ENCODE data around the gene CHRNA3. TPM values are rescaled to one million over a fixed set of nuclear protein-coding genes. Genes with fewer than 3 reads are reported as not detected.

CHRNA3 gene
- total and polyA plus RNA-seq, 7 donors, result 0.01 to 0.17 (median 0.05) TPM; not detected in 3

DNA sequence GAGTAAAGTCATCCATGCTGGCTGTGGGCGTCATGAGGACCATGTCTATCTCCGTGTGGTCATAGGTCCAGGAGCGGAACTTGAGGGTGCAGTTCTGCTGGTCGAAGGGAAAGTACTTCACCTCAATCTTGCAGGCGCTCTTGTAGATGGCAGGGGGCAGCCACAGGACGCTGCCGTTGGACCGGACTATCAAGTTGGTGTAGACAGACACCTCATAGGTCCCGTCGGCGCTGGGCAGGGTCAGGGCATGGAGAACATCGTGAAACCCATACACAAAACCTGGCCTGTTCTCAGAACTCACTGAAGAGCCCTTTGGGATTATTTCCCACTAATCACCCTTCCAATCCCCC is 8.9 kb upstream of the CHRNA3 start:
- DNase-seq, result no peak
- WGBS, 3 donors, result 86 to 93% (median 90%) methylated on average over 12 of the region's 12 CpGs
- intact Hi-C loops (cut with DNase I), result no loop called here
- H3K4me1 ChIP-seq, result no peaks in the 10 kb centered on the region
- H3K9me3 ChIP-seq, result peaks cover 6% of the 10 kb centered on the region
- no peak overlapping the region for H3K4me3 ChIP-seq
- ATAC-seq, result no peak
- H3K27me3 ChIP-seq (ENCODE audit: insufficient read depth in 3 of 3, low read length in 2 of 3), result peaks cover 0 to 20% (median 0%) of the 10 kb centered on the region in 3 donors
- TF ChIP-seq, protein P1, sequence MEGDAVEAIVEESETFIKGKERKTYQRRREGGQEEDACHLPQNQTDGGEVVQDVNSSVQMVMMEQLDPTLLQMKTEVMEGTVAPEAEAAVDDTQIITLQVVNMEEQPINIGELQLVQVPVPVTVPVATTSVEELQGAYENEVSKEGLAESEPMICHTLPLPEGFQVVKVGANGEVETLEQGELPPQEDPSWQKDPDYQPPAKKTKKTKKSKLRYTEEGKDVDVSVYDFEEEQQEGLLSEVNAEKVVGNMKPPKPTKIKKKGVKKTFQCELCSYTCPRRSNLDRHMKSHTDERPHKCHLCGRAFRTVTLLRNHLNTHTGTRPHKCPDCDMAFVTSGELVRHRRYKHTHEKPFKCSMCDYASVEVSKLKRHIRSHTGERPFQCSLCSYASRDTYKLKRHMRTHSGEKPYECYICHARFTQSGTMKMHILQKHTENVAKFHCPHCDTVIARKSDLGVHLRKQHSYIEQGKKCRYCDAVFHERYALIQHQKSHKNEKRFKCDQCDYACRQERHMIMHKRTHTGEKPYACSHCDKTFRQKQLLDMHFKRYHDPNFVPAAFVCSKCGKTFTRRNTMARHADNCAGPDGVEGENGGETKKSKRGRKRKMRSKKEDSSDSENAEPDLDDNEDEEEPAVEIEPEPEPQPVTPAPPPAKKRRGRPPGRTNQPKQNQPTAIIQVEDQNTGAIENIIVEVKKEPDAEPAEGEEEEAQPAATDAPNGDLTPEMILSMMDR (IDR thresholded peaks at IDR 0.05), result no peak
- H3K36me3 ChIP-seq (ENCODE audit: insufficient read depth in 1 of 2, low read depth in 1 of 2), result no peaks in the 10 kb centered on the region
- no peak overlapping the region for H3K27ac ChIP-seq

DNA sequence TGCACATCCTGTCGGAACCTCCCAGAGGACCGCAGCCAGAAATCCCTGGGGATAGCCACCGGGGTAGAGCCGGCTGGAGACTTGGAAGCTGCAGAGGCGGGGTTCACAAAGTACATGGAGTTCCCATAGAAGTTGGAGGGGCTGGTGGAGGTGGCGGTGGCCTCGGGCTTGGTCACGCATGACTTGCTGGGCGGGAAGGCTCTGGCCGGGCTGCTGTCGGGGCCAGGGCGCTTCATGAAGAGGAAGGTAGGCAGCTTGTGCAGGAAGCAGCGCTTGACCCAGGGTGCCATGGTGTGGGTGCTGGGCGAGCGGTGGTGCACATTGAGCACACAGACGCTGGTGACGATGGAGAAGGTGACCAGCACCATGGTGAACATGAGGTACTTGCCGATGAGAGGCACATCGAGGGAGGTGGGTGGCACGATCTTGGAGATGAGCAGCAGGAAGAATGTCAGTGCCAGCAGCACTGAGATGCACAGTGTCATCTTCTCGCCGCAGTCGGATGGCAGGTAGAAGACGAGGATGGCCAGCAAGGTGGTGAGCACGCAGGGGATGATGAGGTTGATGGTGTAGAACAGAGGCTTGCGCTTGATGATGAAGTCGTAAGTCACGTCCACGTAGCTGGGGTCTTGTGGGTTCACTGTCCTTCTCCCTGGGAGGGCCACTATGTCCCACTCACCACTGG is 8.4 kb upstream of the CHRNA3 start:
- H3K27me3 ChIP-seq (ENCODE audit: insufficient read depth in 3 of 3, low read length in 2 of 3), result peaks cover 0 to 21% (median 2%) of the 10 kb centered on the region in 3 donors
- DNase-seq (no peak), ATAC-seq (no peak)
- no peaks in the 10 kb centered on the region for H3K36me3 ChIP-seq (ENCODE audit: insufficient read depth in 1 of 2, low read depth in 1 of 2)
- intact Hi-C loops (cut with DNase I), result no loop called here
- no peak overlapping the region for H3K27ac ChIP-seq
- H3K4me3 ChIP-seq, result no peak overlapping the region
- WGBS, 3 donors, result 84 to 86% (median 85%) methylated on average over 29 of the region's 29 CpGs
- peaks cover 6% of the 10 kb centered on the region for H3K9me3 ChIP-seq
- TF ChIP-seq, protein P1 (IDR thresholded peaks at IDR 0.05), result no peak
- H3K4me1 ChIP-seq, result no peaks in the 10 kb centered on the region

DNA sequence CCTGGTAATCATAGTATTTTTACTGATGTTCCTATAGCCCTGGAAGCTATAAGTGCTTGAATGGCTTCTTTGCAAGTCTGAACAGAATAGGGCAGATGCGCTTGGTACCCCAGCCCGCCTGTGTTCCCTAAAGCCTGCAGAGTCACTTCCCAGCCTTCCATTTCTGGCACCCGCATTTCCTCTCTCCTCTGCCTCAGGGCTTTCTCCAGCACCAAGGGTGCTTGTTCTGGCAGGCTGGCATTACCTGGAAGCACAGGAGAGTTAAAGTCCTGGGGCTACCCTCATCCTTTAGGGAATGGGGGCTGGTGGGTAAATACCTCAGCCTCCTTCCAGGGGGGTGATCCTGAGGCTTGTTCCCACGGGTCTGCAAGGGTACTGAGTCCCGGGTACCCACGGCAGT is 7.4 kb upstream of the CHRNA3 start:
- peaks cover 0 to 23% (median 3%) of the 10 kb centered on the region in 3 donors for H3K27me3 ChIP-seq (ENCODE audit: insufficient read depth in 3 of 3, low read length in 2 of 3)
- no peak overlapping the region for H3K4me3 ChIP-seq
- TF ChIP-seq, protein P1 (IDR thresholded peaks at IDR 0.05), result no peak
- ATAC-seq (no peak), DNase-seq (no peak)
- H3K9me3 ChIP-seq, result peaks cover 4% of the 10 kb centered on the region
- no peak overlapping the region for H3K27ac ChIP-seq
- intact Hi-C loops (cut with DNase I), result no loop called here
- WGBS, 3 donors, result 72 to 79% (median 76%) methylated on average over 6 of the region's 6 CpGs
- no peaks in the 10 kb centered on the region for H3K4me1 ChIP-seq
- no peaks in the 10 kb centered on the region for H3K36me3 ChIP-seq (ENCODE audit: insufficient read depth in 1 of 2, low read depth in 1 of 2)

DNA sequence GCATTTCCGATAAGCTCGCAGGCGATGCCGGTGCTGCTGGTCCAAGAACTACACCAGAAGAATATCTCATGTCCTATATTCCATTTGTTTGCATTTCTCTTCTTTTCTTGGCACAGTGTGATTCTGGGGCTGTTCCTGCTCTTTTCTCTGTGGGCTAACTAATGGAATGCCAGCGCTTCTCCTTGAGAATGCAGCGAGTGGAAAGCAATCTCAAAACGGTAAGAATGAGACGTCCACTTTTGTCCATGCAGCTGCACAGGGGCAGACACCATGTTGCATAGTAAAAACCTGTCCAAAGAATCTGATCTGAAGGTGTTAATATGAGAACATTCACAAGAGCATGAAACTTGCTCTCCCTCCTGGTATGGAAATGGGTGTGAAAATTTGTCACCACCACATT is 6.6 kb upstream of the CHRNA3 start:
- Histone ChIP-seq H3K4me1 (no peaks in the 10 kb centered on the region), H3K9me3 (no peaks in the 10 kb centered on the region), H3K4me3 (no peak overlapping the region), H3K27me3 (ENCODE audit: insufficient read depth in 3 of 3, low read length in 2 of 3) (peaks cover 0 to 20% (median 3%) of the 10 kb centered on the region in 3 donors), H3K27ac (no peak overlapping the region), H3K36me3 (ENCODE audit: insufficient read depth in 1 of 2, low read depth in 1 of 2) (no peaks in the 10 kb centered on the region)
- intact Hi-C loops (cut with DNase I), result no loop called here
- TF ChIP-seq, protein P1 (IDR thresholded peaks at IDR 0.05), result no peak
- ATAC-seq (no peak), DNase-seq (no peak)
- WGBS, 3 donors, result 63 to 67% (median 67%) methylated on average over 8 of the region's 8 CpGs
